ENCODE results near the gene NAXD. TPM values are rescaled to one million over a fixed set of nuclear protein-coding genes. Genes with fewer than 3 reads are reported as not detected.
"Not testable (repeated sequence)": the region's sequence is repeated elsewhere in the genome, so short reads cannot be mapped to it uniquely, and the experiment has no call there.

The NAXD gene
- 9.1 and 9.4 TPM in 2 replicates for total RNA-seq (2014; rRNA removed; shearing (Covaris generic); ENCODE audit: low replicate concordance)

GRCh38 chr13:110615322-110616102 lies at the start of gene NAXD:
NAXD (plus strand) TSS chr13:110615545; CDS start chr13:110615602, 57 bp downstream.
- DNase-seq (ENCODE audit: low read depth) = peak; percentile 83
- in situ Hi-C loops (cut with HindIII; ENCODE audit: low pct_unique_long_range_greater_than_20kb, low sequenced_read_pairs) = no loop called here

GRCh38 chr13:110566171-110566570 lies 49.2 kb upstream of the NAXD start:
- in situ Hi-C loops (cut with HindIII; ENCODE audit: low pct_unique_long_range_greater_than_20kb, low sequenced_read_pairs) = no loop called here
- no peak for DNase-seq (ENCODE audit: low read depth)

DNA sequence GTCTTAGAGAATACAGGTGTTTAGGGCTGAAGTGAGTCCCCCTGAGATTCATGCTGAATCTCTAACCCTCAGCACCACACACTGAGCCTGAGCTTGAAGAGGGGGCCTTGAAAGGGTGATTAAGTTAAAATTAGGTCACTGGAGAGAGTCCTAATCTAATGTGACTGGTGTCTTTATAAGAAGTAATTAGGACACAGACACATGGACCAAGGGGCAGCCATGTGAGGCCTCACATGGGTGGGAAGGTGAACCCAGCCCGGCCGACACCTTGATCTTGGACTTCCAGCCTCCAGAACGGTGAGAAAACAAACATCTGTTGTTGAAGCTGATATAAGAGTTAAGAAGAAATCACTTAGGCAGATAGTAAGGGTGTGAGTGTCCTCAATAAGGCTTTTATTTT lies 46.7 kb upstream of the NAXD start:
- in situ Hi-C loops (cut with HindIII; ENCODE audit: low pct_unique_long_range_greater_than_20kb, low sequenced_read_pairs) = no loop called here
- DNase-seq (ENCODE audit: low read depth) = no peak

DNA sequence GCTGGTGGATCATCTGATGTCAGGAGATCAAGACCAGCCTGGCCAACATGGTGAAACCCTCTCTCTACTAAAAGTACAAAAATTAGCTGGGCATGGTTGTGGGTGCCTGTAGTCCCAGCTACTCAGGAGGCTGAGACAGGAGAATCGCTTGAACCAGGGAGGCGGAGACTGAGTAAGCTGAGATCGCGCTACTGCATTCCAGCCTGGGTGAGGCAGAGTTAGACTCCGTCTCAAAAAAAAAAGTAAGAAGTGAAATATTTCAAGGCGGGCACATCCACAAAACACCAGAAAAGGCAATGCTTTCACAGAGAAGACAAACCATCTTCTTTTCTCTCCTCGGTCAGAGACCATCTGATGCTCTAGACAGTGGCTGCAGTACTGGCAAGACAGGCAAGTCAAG lies 45.4 kb upstream of the NAXD start:
- in situ Hi-C loops (cut with HindIII; ENCODE audit: low pct_unique_long_range_greater_than_20kb, low sequenced_read_pairs); DNase-seq (ENCODE audit: low read depth): not testable (repeated sequence)

DNA sequence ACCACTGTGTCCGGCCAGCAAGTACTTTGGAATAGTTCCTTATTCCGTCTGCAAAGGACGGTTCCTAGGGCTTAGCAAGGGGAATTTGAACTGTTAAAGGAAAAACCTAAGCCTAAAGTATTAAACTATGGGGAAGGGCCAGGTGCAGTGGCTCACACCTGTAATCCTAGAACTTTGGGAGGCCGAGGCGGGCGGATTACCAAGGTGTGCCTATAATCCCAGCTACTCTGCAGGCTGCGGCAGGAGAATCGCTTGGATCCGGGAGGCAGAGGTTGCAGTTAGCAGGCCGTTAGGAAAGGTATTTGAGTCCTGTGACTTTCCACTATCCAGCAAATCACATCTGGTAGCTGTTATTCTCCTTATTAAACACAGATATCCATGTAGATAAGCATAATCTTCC lies 44.5 kb upstream of the NAXD start:
- no peak for DNase-seq (ENCODE audit: low read depth)
- in situ Hi-C loops (cut with HindIII; ENCODE audit: low pct_unique_long_range_greater_than_20kb, low sequenced_read_pairs) = no loop called here

- DNase-seq (ENCODE audit: low read depth) = no peak
- in situ Hi-C loops (cut with HindIII; ENCODE audit: low pct_unique_long_range_greater_than_20kb, low sequenced_read_pairs) = no loop called here
These were observed 43.2 kb upstream of the NAXD start for GRCh38 chr13:110571896-110572777.

- in situ Hi-C loops (cut with HindIII; ENCODE audit: low pct_unique_long_range_greater_than_20kb, low sequenced_read_pairs) = no loop called here
- no peak for DNase-seq (ENCODE audit: low read depth)
These were observed 42.6 kb upstream of the NAXD start for GRCh38 chr13:110572778-110573118.

GRCh38 chr13:110574161-110574560 lies 41.2 kb upstream of the NAXD start:
- in situ Hi-C loops (cut with HindIII; ENCODE audit: low pct_unique_long_range_greater_than_20kb, low sequenced_read_pairs) = no loop called here
- DNase-seq (ENCODE audit: low read depth) = no peak

DNA sequence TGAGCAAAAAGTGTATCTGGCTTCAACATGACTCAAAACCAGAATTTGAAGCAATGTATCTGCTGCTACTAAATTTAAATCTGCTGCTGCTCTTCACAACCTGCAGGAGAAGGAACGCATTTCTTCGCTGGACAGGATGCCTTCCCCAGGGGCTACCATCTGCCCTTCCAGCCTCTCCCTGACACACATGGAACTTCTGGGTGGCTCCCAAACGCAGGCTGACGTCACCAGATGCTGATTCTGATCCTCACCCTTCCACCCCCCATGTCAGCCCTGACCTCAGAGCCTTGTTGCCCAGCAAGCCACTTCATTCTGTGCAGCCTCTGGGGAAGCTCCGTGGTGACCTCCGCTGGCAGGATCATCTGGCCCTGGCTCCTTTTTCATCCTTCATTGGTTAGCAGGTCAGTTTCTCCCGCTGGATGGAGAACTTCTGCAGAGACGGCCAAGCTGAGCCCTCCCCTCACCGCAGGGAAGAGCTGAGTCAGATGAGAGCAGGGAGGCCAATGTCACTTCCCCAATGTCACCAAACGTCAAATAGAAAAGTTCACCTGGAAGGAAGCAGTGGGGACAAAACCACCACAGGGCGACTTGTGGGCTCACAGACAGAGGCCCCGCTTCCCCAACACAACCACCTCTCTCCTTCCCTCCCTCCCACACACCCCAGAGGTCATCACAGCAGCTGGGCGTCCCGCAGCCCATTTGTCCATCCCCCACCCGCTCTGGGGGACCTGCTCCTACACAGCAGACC lies 39.8 kb upstream of the NAXD start:
- in situ Hi-C loops (cut with HindIII; ENCODE audit: low pct_unique_long_range_greater_than_20kb, low sequenced_read_pairs) = no loop called here
- DNase-seq (ENCODE audit: low read depth) = peak; percentile 44

- no peak for DNase-seq (ENCODE audit: low read depth)
- in situ Hi-C loops (cut with HindIII; ENCODE audit: low pct_unique_long_range_greater_than_20kb, low sequenced_read_pairs) = no loop called here
These were observed 39.3 kb upstream of the NAXD start for GRCh38 chr13:110576070-110576394.

GRCh38 chr13:110576736-110577476 lies 38.4 kb upstream of the NAXD start:
- DNase-seq (ENCODE audit: low read depth) = peak; percentile 35
- in situ Hi-C loops (cut with HindIII; ENCODE audit: low pct_unique_long_range_greater_than_20kb, low sequenced_read_pairs) = no loop called here

GRCh38 chr13:110578363-110578762 lies 37.0 kb upstream of the NAXD start:
- no peak for DNase-seq (ENCODE audit: low read depth)
- in situ Hi-C loops (cut with HindIII; ENCODE audit: low pct_unique_long_range_greater_than_20kb, low sequenced_read_pairs) = no loop called here

DNA sequence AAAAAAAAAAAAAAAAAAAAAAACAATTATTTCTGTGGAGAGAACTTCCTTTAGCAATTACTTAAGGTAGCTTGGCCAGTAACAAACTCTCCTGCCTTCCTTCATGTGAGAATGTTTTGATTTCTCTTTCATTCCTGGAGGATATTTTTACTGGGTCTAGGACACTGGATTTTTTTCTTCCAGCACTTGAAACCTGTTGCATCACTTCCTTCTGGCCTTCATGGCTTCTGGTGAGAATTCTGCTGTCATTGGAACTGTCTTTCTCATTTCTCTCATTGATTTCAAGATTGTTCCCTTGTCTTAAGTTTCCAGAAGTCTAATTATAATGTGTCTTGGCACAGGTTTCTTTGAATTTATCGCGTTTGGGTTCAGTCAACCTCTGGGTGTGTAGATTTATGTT lies 34.5 kb upstream of the NAXD start:
- DNase-seq (ENCODE audit: low read depth) = no peak
- in situ Hi-C loops (cut with HindIII; ENCODE audit: low pct_unique_long_range_greater_than_20kb, low sequenced_read_pairs) = no loop called here

DNA sequence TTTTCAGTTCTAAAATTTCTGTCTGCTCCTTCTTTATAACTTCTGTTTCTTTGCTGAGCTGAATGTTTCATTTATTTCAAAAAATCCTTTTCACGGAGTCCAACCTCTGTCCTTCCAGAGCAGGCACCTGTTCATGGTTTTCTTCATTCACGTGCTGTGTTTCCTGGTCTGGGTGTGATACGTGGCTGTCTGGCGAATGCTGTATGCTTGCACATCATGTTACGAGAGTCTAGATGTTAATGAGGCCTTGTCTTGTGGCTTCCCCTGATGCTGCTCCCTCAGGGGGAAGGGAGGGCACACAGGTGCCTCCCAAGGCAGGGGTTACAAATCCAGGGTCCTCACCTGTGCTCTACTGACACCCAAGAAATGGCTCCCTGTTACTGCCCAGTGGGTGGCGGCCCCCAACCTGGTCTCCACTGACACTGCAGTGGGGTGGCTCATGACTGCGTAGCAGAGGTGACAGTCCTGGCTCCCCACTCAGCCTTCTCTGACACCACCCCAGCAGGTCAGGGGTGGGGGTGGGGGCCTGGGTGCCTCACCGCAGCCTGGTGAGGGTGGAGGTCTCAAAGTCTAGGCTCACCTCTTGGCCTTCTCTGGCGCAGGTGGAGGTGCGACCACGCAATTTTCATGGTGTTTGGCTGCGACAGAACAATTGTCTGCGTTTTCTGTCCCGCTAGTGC lies 33.7 kb upstream of the NAXD start:
- in situ Hi-C loops (cut with HindIII; ENCODE audit: low pct_unique_long_range_greater_than_20kb, low sequenced_read_pairs) = no loop called here
- DNase-seq (ENCODE audit: low read depth) = no peak

DNA sequence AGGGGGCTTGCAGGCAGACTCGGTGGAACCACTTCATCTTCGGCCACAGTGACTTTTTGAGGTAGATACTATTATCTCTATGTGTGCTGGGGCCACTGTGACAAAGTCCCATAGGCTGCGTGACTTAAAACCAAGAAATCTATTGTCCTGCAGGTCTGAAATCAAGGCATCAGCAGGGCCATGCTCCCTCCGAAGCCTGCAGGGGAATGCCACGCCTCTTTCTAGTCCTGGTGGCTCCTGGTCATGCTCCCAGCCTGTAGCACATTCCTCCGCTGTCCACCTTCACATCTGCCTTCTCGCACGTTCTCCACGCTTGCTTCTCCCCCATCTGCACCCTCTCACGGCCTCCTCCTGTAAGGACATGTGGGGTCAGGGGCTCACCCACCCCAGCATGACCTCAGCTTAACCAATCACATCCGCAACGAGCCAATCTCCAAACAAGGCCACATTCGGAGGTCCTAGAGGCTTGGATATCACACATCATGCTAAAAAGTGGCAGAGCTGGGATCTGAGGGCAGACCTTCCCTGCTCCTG lies 32.9 kb upstream of the NAXD start:
- in situ Hi-C loops (cut with HindIII; ENCODE audit: low pct_unique_long_range_greater_than_20kb, low sequenced_read_pairs) = no loop called here
- no peak for DNase-seq (ENCODE audit: low read depth)

- in situ Hi-C loops (cut with HindIII; ENCODE audit: low pct_unique_long_range_greater_than_20kb, low sequenced_read_pairs) = no loop called here
- no peak for DNase-seq (ENCODE audit: low read depth)
These were observed 32.0 kb upstream of the NAXD start for GRCh38 chr13:110583178-110583865.

DNA sequence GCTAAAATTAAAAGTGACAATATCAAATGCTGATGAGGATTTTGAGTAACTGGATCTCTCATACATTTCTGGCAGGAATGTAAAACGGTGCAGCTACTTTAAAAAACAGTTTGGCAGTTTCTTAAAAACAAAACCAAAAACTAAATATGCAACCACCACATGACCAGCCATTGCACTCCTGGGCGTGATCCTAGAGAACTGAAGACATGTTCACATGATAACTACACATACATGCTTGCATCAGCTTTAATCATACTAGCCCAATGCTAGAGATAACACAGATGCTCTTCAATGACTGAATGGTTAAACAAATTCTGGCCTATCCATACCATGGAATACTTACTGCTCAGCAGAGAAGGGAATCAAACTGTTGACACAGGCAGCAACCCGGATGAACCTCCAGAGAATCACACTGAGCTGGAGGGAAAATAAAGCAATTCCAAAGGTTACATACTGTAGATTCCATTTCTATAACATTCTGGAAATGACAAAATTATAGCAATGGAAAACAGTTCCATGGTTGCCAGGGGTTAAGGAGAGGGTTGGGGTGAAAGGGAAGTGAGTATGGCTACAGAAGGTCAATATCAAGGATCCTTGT lies 25.5 kb upstream of the NAXD start:
- DNase-seq (ENCODE audit: low read depth) = no peak
- in situ Hi-C loops (cut with HindIII; ENCODE audit: low pct_unique_long_range_greater_than_20kb, low sequenced_read_pairs) = no loop called here

All from Caki2 (cell line).